Measurements from ENCODE around the gene OR6X1. TPM values are rescaled to one million over a fixed set of nuclear protein-coding genes. Genes with fewer than 3 reads are reported as not detected.

Gene OR6X1
- total RNA-seq, 1 donor from 2014 or later, result not detected

DNA sequence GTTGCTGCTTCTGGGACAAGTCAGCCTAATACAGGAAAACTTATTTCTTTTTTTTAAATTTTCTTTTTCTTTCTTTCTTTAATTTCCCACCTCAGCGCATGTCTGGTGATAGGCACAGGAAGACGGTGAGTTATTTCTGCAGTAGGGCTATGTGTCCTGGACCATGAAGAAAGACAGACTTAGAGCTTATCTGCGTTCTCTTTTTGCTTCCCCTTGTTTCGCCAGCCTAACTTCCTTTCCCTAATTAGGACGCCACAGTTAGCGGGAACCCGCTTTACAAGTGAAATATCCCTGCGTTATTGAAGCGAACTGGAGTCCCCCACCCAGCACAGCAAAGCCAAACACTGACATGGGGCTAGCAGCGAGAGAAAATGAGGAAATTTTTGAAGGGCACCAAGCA, 43.2 kb upstream of the OR6X1 start:
- Histone ChIP-seq H4K20me1 (ENCODE audit: insufficient read depth, low read length) (no peaks in the 10 kb centered on the region), H3K79me2 (ENCODE audit: insufficient read depth, low read length) (no peaks in the 10 kb centered on the region), H3K9ac (ENCODE audit: low read length) (no peak overlapping the region), H2AFZ (ENCODE audit: low read depth, low read length) (no peak overlapping the region), H3K4me3 (ENCODE audit: insufficient read depth, low read depth, low read length) (no peak overlapping the region), H3K9me3 (ENCODE audit: insufficient read depth, low read depth, low read length) (no peaks in the 10 kb centered on the region), H3K4me2 (ENCODE audit: low read length) (no peak overlapping the region), H3K4me1 (ENCODE audit: insufficient read depth, low read length) (no peaks in the 10 kb centered on the region), H3K36me3 (ENCODE audit: insufficient read depth, low read length) (no peaks in the 10 kb centered on the region), H3K27me3 (ENCODE audit: insufficient read depth, low read length) (no peaks in the 10 kb centered on the region), H3K27ac (ENCODE audit: low read depth, low read length) (no peak overlapping the region)
- peaks cover 3% of the 10 kb centered on the region for H3K9me3 Mint-ChIP-seq (ENCODE audit: unreplicated experiment)
- DNase-seq (ENCODE audit: low read depth) (no peak), FAIRE-seq (no peak)
- TF ChIP-seq EZH2 (IDR thresholded peaks at IDR 0.05; ENCODE audit: insufficient read depth, low read length), result no peak
- TF ChIP-seq, protein P1, sequence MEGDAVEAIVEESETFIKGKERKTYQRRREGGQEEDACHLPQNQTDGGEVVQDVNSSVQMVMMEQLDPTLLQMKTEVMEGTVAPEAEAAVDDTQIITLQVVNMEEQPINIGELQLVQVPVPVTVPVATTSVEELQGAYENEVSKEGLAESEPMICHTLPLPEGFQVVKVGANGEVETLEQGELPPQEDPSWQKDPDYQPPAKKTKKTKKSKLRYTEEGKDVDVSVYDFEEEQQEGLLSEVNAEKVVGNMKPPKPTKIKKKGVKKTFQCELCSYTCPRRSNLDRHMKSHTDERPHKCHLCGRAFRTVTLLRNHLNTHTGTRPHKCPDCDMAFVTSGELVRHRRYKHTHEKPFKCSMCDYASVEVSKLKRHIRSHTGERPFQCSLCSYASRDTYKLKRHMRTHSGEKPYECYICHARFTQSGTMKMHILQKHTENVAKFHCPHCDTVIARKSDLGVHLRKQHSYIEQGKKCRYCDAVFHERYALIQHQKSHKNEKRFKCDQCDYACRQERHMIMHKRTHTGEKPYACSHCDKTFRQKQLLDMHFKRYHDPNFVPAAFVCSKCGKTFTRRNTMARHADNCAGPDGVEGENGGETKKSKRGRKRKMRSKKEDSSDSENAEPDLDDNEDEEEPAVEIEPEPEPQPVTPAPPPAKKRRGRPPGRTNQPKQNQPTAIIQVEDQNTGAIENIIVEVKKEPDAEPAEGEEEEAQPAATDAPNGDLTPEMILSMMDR (IDR thresholded peaks at IDR 0.05; ENCODE audit: insufficient read depth, low read depth, low read length), result no peak
- H3K27ac Mint-ChIP-seq (ENCODE audit: unreplicated experiment), result no peak overlapping the region
- H3K27me3 Mint-ChIP-seq (ENCODE audit: low read depth, unreplicated experiment), result no peaks in the 10 kb centered on the region
- no peaks in the 10 kb centered on the region for H3K36me3 Mint-ChIP-seq (ENCODE audit: low read depth, unreplicated experiment)
- no peaks in the 10 kb centered on the region for H3K4me1 Mint-ChIP-seq (ENCODE audit: low read depth, unreplicated experiment)
- H3K4me3 Mint-ChIP-seq (ENCODE audit: unreplicated experiment), result no peak overlapping the region

DNA sequence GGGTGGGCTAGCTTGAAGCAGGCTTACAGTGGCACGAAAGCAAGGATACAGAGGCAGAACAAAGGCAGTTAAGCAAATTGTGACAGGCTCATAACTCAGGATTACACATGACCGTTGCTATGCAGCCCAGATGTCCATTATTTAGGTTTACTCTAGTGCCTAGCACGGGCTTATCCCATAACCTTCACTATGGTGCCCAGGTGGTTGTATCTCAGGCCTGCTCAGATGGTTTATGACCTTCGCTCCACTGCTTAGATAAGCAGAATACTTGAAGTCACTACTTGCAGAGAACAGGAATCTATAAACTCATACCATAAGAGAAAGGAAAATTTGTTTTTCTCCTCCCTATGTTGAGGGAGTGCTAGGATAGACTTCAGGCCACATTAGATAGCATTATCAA, 42.8 kb upstream of the OR6X1 start:
- no peak overlapping the region for H3K4me3 Mint-ChIP-seq (ENCODE audit: unreplicated experiment)
- no peak overlapping the region for H2AFZ ChIP-seq (ENCODE audit: low read depth, low read length)
- TF ChIP-seq EZH2 (IDR thresholded peaks at IDR 0.05; ENCODE audit: insufficient read depth, low read length), result no peak
- TF ChIP-seq, protein P1 (IDR thresholded peaks at IDR 0.05; ENCODE audit: insufficient read depth, low read depth, low read length), result no peak
- no peaks in the 10 kb centered on the region for H3K36me3 ChIP-seq (ENCODE audit: insufficient read depth, low read length)
- no peak for FAIRE-seq
- no peak overlapping the region for H3K27ac ChIP-seq (ENCODE audit: low read depth, low read length)
- no peaks in the 10 kb centered on the region for H3K27me3 Mint-ChIP-seq (ENCODE audit: low read depth, unreplicated experiment)
- H3K9me3 Mint-ChIP-seq (ENCODE audit: unreplicated experiment), result peaks cover 5% of the 10 kb centered on the region
- H3K4me1 Mint-ChIP-seq (ENCODE audit: low read depth, unreplicated experiment), result no peaks in the 10 kb centered on the region
- H3K79me2 ChIP-seq (ENCODE audit: insufficient read depth, low read length), result no peaks in the 10 kb centered on the region
- no peaks in the 10 kb centered on the region for H4K20me1 ChIP-seq (ENCODE audit: insufficient read depth, low read length)
- no peaks in the 10 kb centered on the region for H3K4me1 ChIP-seq (ENCODE audit: insufficient read depth, low read length)
- H3K4me3 ChIP-seq (ENCODE audit: insufficient read depth, low read depth, low read length), result no peak overlapping the region
- H3K27ac Mint-ChIP-seq (ENCODE audit: unreplicated experiment), result no peak overlapping the region
- no peaks in the 10 kb centered on the region for H3K9me3 ChIP-seq (ENCODE audit: insufficient read depth, low read depth, low read length)
- no peaks in the 10 kb centered on the region for H3K36me3 Mint-ChIP-seq (ENCODE audit: low read depth, unreplicated experiment)
- H3K27me3 ChIP-seq (ENCODE audit: insufficient read depth, low read length), result no peaks in the 10 kb centered on the region
- no peak overlapping the region for H3K9ac ChIP-seq (ENCODE audit: low read length)
- H3K4me2 ChIP-seq (ENCODE audit: low read length), result no peak overlapping the region
- DNase-seq (ENCODE audit: low read depth), result no peak

DNA sequence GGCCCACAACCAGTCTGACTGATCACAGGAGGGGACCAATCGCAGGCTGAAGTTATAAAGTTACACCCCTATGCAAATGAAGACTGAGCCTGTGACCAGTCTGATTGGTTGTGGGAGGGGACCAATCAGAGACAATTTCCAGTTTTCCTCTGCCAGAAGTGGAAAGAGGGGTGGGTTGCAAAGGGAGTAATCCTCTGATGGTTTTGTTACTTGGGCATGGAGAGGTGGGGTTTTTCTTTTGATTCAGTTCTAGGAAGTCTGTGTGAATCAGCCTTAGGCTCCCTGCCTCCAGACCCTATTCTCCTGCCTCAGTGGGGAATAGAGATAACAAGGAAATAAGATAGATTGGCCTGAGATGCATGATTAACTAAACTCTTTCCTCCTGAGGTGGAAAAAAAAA, 41.9 kb upstream of the OR6X1 start:
- DNase-seq (ENCODE audit: low read depth) (no peak), FAIRE-seq (no peak)
- Histone ChIP-seq H3K27me3 (ENCODE audit: insufficient read depth, low read length) (no peaks in the 10 kb centered on the region), H3K9me3 (ENCODE audit: insufficient read depth, low read depth, low read length) (no peaks in the 10 kb centered on the region), H3K9ac (ENCODE audit: low read length) (no peak overlapping the region), H3K4me1 (ENCODE audit: insufficient read depth, low read length) (no peaks in the 10 kb centered on the region), H2AFZ (ENCODE audit: low read depth, low read length) (no peak overlapping the region), H3K79me2 (ENCODE audit: insufficient read depth, low read length) (no peaks in the 10 kb centered on the region), H3K27ac (ENCODE audit: low read depth, low read length) (no peak overlapping the region), H3K36me3 (ENCODE audit: insufficient read depth, low read length) (no peaks in the 10 kb centered on the region), H4K20me1 (ENCODE audit: insufficient read depth, low read length) (no peaks in the 10 kb centered on the region), H3K4me2 (ENCODE audit: low read length) (no peak overlapping the region), H3K4me3 (ENCODE audit: insufficient read depth, low read depth, low read length) (no peak overlapping the region)
- Mint-ChIP-seq H3K36me3 (ENCODE audit: low read depth, unreplicated experiment) (no peaks in the 10 kb centered on the region), H3K4me1 (ENCODE audit: low read depth, unreplicated experiment) (no peaks in the 10 kb centered on the region), H3K9me3 (ENCODE audit: unreplicated experiment) (peaks cover 5% of the 10 kb centered on the region), H3K4me3 (ENCODE audit: unreplicated experiment) (no peak overlapping the region), H3K27me3 (ENCODE audit: low read depth, unreplicated experiment) (no peaks in the 10 kb centered on the region), H3K27ac (ENCODE audit: unreplicated experiment) (no peak overlapping the region)
- TF ChIP-seq EZH2 (IDR thresholded peaks at IDR 0.05; ENCODE audit: insufficient read depth, low read length), result no peak
- TF ChIP-seq, protein P1 (IDR thresholded peaks at IDR 0.05; ENCODE audit: insufficient read depth, low read depth, low read length), result no peak
